22Rv1 (cell line): Measurements from ENCODE around the gene TRIO.

ENCODE experiments used
- H3K27ac ChIP-seq: fragments of 450-650 bp; 2 replicates; pipeline ENCODE4 v1.5.1; 2017
- CTCF ChIP-seq: fragments of 450-650 bp; IDR thresholded peaks from 2 replicates; pipeline ENCODE4 v1.5.1; 2017; ENCODE audit warnings: mild to moderate bottlenecking
- ZFX ChIP-seq: fragments of 450-650 bp; IDR thresholded peaks from 2 replicates; pipeline ENCODE4 v1.6.1; 2017; ENCODE audit warnings: antibody characterized with exemption, borderline replicate concordance

Gene TRIO

DNA sequence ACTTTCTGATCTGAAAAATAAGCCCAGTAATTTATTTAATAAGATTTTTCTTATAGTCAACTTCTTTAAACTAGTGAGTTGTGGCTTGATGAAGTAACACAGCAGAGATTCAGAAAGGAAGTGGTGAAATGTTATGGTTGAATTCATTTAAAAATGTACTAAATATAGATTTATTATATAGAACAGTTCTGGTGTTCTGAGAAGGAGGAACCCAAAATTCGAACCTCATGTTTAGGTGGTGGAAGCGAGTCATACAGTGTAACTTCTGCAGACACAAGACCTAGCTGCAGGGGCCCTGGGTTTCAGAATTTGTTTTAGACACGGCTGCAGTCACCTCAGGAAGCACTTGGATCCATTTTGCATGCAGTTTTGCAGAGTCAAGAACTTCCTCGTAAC is 188.2 kb downstream of the TRIO start:
- TF ChIP-seq CTCF (no peak), ZFX (no peak)

GRCh38 chr5:14332038-14332631 is 189.0 kb downstream of the TRIO start:
- H3K27ac ChIP-seq = no peak overlapping the region
- TF ChIP-seq CTCF (no peak), ZFX (no peak)

More for the DNA sequence above, 188.2 kb downstream of the TRIO start:
- no peak overlapping the region for H3K27ac ChIP-seq

DNA sequence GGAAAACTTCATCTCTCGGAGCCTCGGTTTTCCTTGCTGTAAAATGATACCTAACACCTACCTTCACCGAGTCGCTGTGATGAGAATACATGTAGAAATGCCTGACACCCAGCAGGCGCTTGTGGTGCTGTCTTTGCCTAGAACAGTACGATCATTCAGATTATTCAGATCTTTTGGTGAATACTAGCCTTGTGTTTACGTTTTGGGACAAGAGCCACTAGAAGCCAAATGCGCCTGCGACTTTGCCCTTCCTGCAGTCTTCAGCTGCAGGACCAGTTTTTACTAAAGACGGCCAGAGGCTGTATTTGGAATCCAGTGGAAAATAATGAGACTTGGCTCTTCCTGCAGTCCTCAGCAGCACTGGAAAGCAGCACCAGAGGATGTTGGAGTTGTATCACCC is 189.6 kb downstream of the TRIO start:
- TF ChIP-seq ZFX = no peak
- no peak for TF ChIP-seq CTCF
- no peak overlapping the region for H3K27ac ChIP-seq

- H3K27ac ChIP-seq = no peak overlapping the region
- TF ChIP-seq CTCF (no peak), ZFX (no peak)
Observed at GRCh38 chr5:14337593-14337992, 194.5 kb downstream of the TRIO start.

- TF ChIP-seq CTCF (no peak), ZFX (no peak)
Observed at GRCh38 chr5:14339468-14339867, 196.3 kb downstream of the TRIO start.

DNA sequence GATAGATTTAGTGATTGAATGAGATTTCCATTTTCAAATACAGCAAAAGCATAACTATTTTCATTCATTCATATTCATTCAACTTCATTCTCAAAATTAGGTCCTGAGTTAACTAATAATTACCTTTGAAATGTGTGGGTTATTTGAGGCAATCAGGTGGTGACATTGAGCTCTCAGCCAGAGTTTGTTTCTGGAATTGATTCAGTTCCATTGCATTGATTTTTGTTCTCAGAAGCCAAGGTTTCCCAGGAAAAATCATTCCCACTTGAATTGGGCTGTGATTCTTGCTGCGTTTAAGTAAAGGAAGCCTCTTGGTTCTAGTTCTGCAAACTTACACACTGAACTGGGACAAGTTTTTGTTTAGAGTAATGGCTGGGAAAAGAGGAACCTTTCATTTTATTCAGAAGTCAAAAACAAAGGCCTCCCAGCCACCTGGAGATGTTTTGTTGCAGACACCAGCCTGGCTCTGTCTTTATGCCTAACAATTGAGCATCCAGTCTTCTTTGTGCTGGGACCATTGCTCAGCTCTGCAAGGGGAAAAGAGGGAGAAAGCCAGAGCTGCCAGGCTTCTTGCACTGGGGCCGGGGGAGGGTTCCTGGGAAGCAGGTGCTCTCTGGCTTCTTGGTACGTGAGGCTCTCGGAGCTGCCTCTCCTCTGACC is 198.6 kb downstream of the TRIO start:
- no peak overlapping the region for H3K27ac ChIP-seq
- TF ChIP-seq ZFX (no peak), CTCF (no peak)

More at GRCh38 chr5:14339468-14339867, 196.3 kb downstream of the TRIO start:
- no peak overlapping the region for H3K27ac ChIP-seq

DNA sequence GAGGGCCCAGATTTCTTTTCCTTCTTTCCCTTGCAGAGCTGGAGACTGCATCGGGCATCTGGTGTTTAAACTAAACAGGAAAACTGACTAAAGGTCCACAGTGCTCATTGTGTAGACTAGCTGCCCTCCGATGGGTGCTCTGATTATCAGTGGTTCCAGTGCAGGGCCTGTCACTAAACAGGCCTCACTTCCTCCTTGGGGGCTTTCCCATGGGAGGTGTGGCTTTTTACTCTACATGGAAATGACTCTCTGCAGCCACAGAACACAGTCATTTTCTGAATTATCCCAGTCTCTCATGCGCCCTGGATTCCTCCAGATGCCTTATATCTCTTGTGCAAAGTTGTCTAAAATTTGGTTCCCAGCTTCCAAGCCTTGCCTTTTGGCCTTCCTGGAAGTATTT is 199.2 kb downstream of the TRIO start:
- H3K27ac ChIP-seq = no peak overlapping the region
- TF ChIP-seq CTCF (no peak), ZFX (no peak)
